Panc1 (cell line): Measurements from ENCODE around the gene YAP1. TPM values are rescaled to one million over a fixed set of nuclear protein-coding genes. Genes with fewer than 3 reads are reported as not detected.
A peak's percentile ranks its signal among the peaks of the same experiment; 100 is the strongest.
"Not testable (repeated sequence)": the region's sequence is repeated elsewhere in the genome, so short reads cannot be mapped to it uniquely, and the experiment has no call there.

Experiments
- ATAC-seq: fragments of 200-7000 bp; cut with Tn5 transposase; 2 replicates; pipeline ENCODE4 v1.9.1; 2020; ENCODE audit warnings: mild to moderate bottlenecking, moderate library complexity
- BruUV-seq: library from RNA; stranded (reverse); fragments of 400-500 nt; replicated peaks from 2 replicates; lab custom pipeline; 2021; lab: Mats Ljungman, UMichigan
- CTCF ChIA-PET: fragments of 300-600 bp; sonication (Branson Sonifier 250); formaldehyde crosslinking; loops from one replicate; lab custom pipeline; 2022; ENCODE audit warnings: antibody characterized with exemption; lab: Charles Lee
- POLR2A ChIA-PET: fragments of 300-600 bp; sonication (Branson Sonifier 250); formaldehyde crosslinking; loops from one replicate; lab custom pipeline; 2022; ENCODE audit warnings: antibody characterized with exemption; lab: Charles Lee
- DNase-seq: peaks from one replicate; pipeline ENCODE4 v3.0.0-alpha.2; 2010; ENCODE audit warnings: low read depth, low spot score
- H3K27ac ChIP-seq: 2 replicates; pipeline ENCODE4 v1.5.1; 2011; ENCODE audit warnings: mild to moderate bottlenecking, low read length, inconsistent platforms
- H3K27me3 ChIP-seq: fragments of 200-500 bp; sonication (Bioruptor generic); 2 replicates; pipeline ENCODE4 v1.6.0; 2014; ENCODE audit warnings: low read length, inconsistent platforms; ENCODE audit not compliant: control insufficient read depth, insufficient read depth
- H3K36me3 ChIP-seq: fragments of 200-500 bp; sonication (Bioruptor generic); 2 replicates; pipeline ENCODE4 v1.5.1; 2014; ENCODE audit warnings: inconsistent platforms, mild to moderate bottlenecking, low read length, moderate library complexity; ENCODE audit not compliant: control insufficient read depth, insufficient read depth
- H3K4me1 ChIP-seq: 2 replicates; pipeline ENCODE4 v1.5.1; 2011; ENCODE audit warnings: inconsistent platforms, mild to moderate bottlenecking, low read length, moderate library complexity; ENCODE audit not compliant: control insufficient read depth, insufficient read depth
- H3K4me3 ChIP-seq, 2 experiments: 2 replicates each; pipeline ENCODE4 v1.5.1; 2011 to 2012; ENCODE audit warnings: low read depth in 2 of 2, low read length in 2 of 2, mild to moderate bottlenecking in 2 of 2, inconsistent platforms in 1 of 2, moderate library complexity in 1 of 2
- H3K9me3 ChIP-seq: fragments of 200-500 bp; sonication (Bioruptor generic); 2 replicates; pipeline ENCODE4 v1.5.1; 2014; ENCODE audit warnings: low read depth, mild to moderate bottlenecking, inconsistent platforms, low read length, moderate library complexity; ENCODE audit not compliant: control insufficient read depth, insufficient read depth
- POLR2AphosphoS5 ChIP-seq: IDR thresholded peaks from 2 replicates; pipeline ENCODE4 v1.6.1; 2012; ENCODE audit warnings: mild to moderate bottlenecking, low read depth, low read length, moderate library complexity
- SIN3A ChIP-seq: IDR thresholded peaks from 2 replicates; pipeline ENCODE4 v1.6.1; 2012; ENCODE audit warnings: low read depth, mild to moderate bottlenecking, low read length, moderate library complexity, borderline replicate concordance; ENCODE audit not compliant: insufficient read depth
- TCF7L2 ChIP-seq: IDR thresholded peaks from 2 replicates; pipeline ENCODE4 v1.6.1; 2011; ENCODE audit warnings: mild to moderate bottlenecking, low read depth, low read length, inconsistent platforms
- in situ Hi-C: cut with HindIII; loops from 2 replicates; pipeline ENCODE4 v1.10.0; 2016; ENCODE audit warnings: low sequenced_read_pairs, low pct_unique_long_range_greater_than_20kb
- intact Hi-C: fragments of 100-400 bp; cut with micrococcal nuclease; formaldehyde crosslinking; loops from one replicate; pipeline ENCODE4 v1.10.0; 2022; ENCODE audit not compliant: unreplicated experiment
- total RNA-seq: library from RNA; stranded (reverse); gene quantifications from one replicate; pipeline ENCODE4 v1.2.1, GENCODE V29; 2021; ENCODE audit not compliant: unreplicated experiment
- TF ChIP-seq, protein P1 (sequence below): fragments of 450-650 bp; IDR thresholded peaks from 2 replicates; pipeline ENCODE4 v1.5.1; 2017; ENCODE audit warnings: mild to moderate bottlenecking
- TF ChIP-seq, protein P2 (sequence below), 2 experiments: IDR thresholded peaks; 2 replicates each; pipeline ENCODE4 v1.6.1; 2011 to 2012; ENCODE audit warnings: low read depth in 2 of 2, control low read depth in 1 of 2, low read length in 1 of 2, mild to moderate bottlenecking in 1 of 2, moderate library complexity in 1 of 2; ENCODE audit not compliant: insufficient read depth in 1 of 2

YAP1 gene
- total RNA-seq, 1 experiment from 2014 or later: 158 TPM

DNA sequence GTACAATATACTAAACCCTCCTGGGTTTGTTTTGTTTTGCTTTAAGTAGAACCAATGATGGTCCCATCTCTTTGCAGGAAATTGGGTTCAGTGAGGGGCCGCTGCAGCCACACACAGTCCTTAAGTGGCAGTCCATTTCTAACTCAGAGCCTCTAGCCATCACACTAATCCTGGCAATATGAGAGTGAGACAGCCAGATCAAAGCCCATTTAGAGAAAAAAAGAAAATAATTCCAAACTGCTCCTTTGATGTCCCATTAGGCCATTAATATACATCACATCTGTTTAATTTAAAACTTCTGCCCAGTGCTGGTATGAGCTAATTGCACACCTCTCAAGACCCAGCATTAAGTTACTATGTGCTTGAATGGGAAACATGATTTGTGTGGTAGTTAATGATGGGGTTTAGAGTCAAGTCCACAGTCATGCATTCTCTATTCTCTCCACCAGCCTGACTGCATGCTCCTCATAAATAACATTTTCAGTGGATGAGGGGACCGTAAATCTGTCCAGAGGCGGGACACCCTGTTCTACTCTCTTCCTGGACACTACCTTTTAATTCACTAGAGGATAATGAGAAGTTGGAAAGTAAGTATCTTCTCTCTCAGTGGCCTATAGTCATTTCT lies 153.2 kb downstream of the YAP1 start:
- intact Hi-C loops: no loop called here
- H3K9me3 ChIP-seq: no peaks in the 10 kb centered on the region
- peaks cover 10% of the 10 kb centered on the region for H3K4me1 ChIP-seq
- H3K4me3 ChIP-seq: no peak overlapping the region
- in situ Hi-C loops: no loop called here
- no peak overlapping the region for H3K27ac ChIP-seq
- ChIA-PET CTCF (no interaction called here), POLR2A (no interaction called here)
- DNase-seq (no peak), ATAC-seq (no peak)
- no peak for TF ChIP-seq TCF7L2
- TF ChIP-seq SIN3A: no peak
- TF ChIP-seq, protein P1, sequence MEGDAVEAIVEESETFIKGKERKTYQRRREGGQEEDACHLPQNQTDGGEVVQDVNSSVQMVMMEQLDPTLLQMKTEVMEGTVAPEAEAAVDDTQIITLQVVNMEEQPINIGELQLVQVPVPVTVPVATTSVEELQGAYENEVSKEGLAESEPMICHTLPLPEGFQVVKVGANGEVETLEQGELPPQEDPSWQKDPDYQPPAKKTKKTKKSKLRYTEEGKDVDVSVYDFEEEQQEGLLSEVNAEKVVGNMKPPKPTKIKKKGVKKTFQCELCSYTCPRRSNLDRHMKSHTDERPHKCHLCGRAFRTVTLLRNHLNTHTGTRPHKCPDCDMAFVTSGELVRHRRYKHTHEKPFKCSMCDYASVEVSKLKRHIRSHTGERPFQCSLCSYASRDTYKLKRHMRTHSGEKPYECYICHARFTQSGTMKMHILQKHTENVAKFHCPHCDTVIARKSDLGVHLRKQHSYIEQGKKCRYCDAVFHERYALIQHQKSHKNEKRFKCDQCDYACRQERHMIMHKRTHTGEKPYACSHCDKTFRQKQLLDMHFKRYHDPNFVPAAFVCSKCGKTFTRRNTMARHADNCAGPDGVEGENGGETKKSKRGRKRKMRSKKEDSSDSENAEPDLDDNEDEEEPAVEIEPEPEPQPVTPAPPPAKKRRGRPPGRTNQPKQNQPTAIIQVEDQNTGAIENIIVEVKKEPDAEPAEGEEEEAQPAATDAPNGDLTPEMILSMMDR: no peak
- TF ChIP-seq, protein P2, sequence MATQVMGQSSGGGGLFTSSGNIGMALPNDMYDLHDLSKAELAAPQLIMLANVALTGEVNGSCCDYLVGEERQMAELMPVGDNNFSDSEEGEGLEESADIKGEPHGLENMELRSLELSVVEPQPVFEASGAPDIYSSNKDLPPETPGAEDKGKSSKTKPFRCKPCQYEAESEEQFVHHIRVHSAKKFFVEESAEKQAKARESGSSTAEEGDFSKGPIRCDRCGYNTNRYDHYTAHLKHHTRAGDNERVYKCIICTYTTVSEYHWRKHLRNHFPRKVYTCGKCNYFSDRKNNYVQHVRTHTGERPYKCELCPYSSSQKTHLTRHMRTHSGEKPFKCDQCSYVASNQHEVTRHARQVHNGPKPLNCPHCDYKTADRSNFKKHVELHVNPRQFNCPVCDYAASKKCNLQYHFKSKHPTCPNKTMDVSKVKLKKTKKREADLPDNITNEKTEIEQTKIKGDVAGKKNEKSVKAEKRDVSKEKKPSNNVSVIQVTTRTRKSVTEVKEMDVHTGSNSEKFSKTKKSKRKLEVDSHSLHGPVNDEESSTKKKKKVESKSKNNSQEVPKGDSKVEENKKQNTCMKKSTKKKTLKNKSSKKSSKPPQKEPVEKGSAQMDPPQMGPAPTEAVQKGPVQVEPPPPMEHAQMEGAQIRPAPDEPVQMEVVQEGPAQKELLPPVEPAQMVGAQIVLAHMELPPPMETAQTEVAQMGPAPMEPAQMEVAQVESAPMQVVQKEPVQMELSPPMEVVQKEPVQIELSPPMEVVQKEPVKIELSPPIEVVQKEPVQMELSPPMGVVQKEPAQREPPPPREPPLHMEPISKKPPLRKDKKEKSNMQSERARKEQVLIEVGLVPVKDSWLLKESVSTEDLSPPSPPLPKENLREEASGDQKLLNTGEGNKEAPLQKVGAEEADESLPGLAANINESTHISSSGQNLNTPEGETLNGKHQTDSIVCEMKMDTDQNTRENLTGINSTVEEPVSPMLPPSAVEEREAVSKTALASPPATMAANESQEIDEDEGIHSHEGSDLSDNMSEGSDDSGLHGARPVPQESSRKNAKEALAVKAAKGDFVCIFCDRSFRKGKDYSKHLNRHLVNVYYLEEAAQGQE (IDR thresholded peaks at IDR 0.05; ENCODE audit: insufficient read depth in 1 of 2, low read depth in 2 of 2, low read length in 1 of 2): no peak
- no peak for TF ChIP-seq POLR2AphosphoS5
- no peaks in the 10 kb centered on the region for H3K36me3 ChIP-seq
- no peaks in the 10 kb centered on the region for H3K27me3 ChIP-seq
- no TSS peak for BruUV-seq

- H3K4me3 ChIP-seq, ATAC-seq, in situ Hi-C loops, DNase-seq, H3K27ac ChIP-seq, H3K36me3 ChIP-seq, CTCF ChIA-PET, H3K9me3 ChIP-seq, POLR2A ChIA-PET, intact Hi-C loops, BruUV-seq, H3K27me3 ChIP-seq: not testable (repeated sequence)
- peaks cover 20% of the 10 kb centered on the region for H3K4me1 ChIP-seq
Observed at GRCh38 chr11:102264704-102265103, 154.5 kb downstream of the YAP1 start.

- BruUV-seq: no TSS peak
- POLR2A ChIA-PET: no interaction called here
- CTCF ChIA-PET: no interaction called here
- peak overlapping the region; percentile 34; the same call in 1 of the 2 replicates for H3K27ac ChIP-seq
- ATAC-seq (no peak), DNase-seq (no peak)
- no peak for TF ChIP-seq TCF7L2
- TF ChIP-seq, protein P1: no peak
- TF ChIP-seq SIN3A: no peak
- TF ChIP-seq, protein P2 (IDR thresholded peaks at IDR 0.05; ENCODE audit: insufficient read depth in 1 of 2, low read depth in 2 of 2, low read length in 1 of 2): no peak
- no peak for TF ChIP-seq POLR2AphosphoS5
- H3K4me3 ChIP-seq: no peak overlapping the region
- peaks cover 25% of the 10 kb centered on the region for H3K4me1 ChIP-seq
- intact Hi-C loops (no loop called here), in situ Hi-C loops (no loop called here)
- no peaks in the 10 kb centered on the region for H3K27me3 ChIP-seq
- no peaks in the 10 kb centered on the region for H3K36me3 ChIP-seq
- H3K9me3 ChIP-seq: no peaks in the 10 kb centered on the region
Observed at GRCh38 chr11:102266099-102266498, 155.9 kb downstream of the YAP1 start.
